ENCODE measurements around the gene DENND2D. TPM values are rescaled to one million over a fixed set of nuclear protein-coding genes. Genes with fewer than 3 reads are reported as not detected.
A peak's percentile ranks its signal among the peaks of the same experiment; 100 is the strongest.

DENND2D gene
- total RNA-seq, 1 donor from 2014 or later = not detected

GRCh38 chr1:111203681-111204200, 3.3 kb upstream of the DENND2D start:
- Mint-ChIP-seq H3K27ac (ENCODE audit: unreplicated experiment) (no peak overlapping the region), H3K36me3 (ENCODE audit: unreplicated experiment) (peaks cover 4% of the 10 kb centered on the region), H3K27me3 (ENCODE audit: unreplicated experiment) (peaks cover 8% of the 10 kb centered on the region), H3K4me3 (ENCODE audit: unreplicated experiment) (no peak overlapping the region), H3K4me1 (ENCODE audit: low read depth, unreplicated experiment) (peaks cover 2% of the 10 kb centered on the region), H3K9me3 (ENCODE audit: unreplicated experiment) (peaks cover 2% of the 10 kb centered on the region)
- TF ChIP-seq, protein P1, sequence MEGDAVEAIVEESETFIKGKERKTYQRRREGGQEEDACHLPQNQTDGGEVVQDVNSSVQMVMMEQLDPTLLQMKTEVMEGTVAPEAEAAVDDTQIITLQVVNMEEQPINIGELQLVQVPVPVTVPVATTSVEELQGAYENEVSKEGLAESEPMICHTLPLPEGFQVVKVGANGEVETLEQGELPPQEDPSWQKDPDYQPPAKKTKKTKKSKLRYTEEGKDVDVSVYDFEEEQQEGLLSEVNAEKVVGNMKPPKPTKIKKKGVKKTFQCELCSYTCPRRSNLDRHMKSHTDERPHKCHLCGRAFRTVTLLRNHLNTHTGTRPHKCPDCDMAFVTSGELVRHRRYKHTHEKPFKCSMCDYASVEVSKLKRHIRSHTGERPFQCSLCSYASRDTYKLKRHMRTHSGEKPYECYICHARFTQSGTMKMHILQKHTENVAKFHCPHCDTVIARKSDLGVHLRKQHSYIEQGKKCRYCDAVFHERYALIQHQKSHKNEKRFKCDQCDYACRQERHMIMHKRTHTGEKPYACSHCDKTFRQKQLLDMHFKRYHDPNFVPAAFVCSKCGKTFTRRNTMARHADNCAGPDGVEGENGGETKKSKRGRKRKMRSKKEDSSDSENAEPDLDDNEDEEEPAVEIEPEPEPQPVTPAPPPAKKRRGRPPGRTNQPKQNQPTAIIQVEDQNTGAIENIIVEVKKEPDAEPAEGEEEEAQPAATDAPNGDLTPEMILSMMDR (IDR thresholded peaks at IDR 0.05; ENCODE audit: partially characterized antibody, unreplicated experiment) = no peak
- DNase-seq = peak; percentile 34

GRCh38 chr1:111202707-111203623, 2.5 kb upstream of the DENND2D start:
- Mint-ChIP-seq H3K4me1 (ENCODE audit: low read depth, unreplicated experiment) (peaks cover 2% of the 10 kb centered on the region), H3K9me3 (ENCODE audit: unreplicated experiment) (peaks cover 3% of the 10 kb centered on the region), H3K4me3 (ENCODE audit: unreplicated experiment) (no peak overlapping the region), H3K27me3 (ENCODE audit: unreplicated experiment) (peaks cover 8% of the 10 kb centered on the region), H3K27ac (ENCODE audit: unreplicated experiment) (no peak overlapping the region), H3K36me3 (ENCODE audit: unreplicated experiment) (peaks cover 4% of the 10 kb centered on the region)
- no peak for DNase-seq
- TF ChIP-seq, protein P1 (IDR thresholded peaks at IDR 0.05; ENCODE audit: partially characterized antibody, unreplicated experiment) = no peak

- Mint-ChIP-seq H3K4me3 (ENCODE audit: unreplicated experiment) (no peak overlapping the region), H3K9me3 (ENCODE audit: unreplicated experiment) (peaks cover 3% of the 10 kb centered on the region), H3K36me3 (ENCODE audit: unreplicated experiment) (peaks cover 4% of the 10 kb centered on the region), H3K4me1 (ENCODE audit: low read depth, unreplicated experiment) (peaks cover 2% of the 10 kb centered on the region), H3K27me3 (ENCODE audit: unreplicated experiment) (peaks cover 10% of the 10 kb centered on the region), H3K27ac (ENCODE audit: unreplicated experiment) (no peak overlapping the region)
- TF ChIP-seq, protein P1 (IDR thresholded peaks at IDR 0.05; ENCODE audit: partially characterized antibody, unreplicated experiment) = no peak
- no peak for DNase-seq
These were observed 1.9 kb upstream of the DENND2D start for GRCh38 chr1:111202366-111202706.

- TF ChIP-seq, protein P1 (IDR thresholded peaks at IDR 0.05; ENCODE audit: partially characterized antibody, unreplicated experiment) = no peak
- no peak for DNase-seq
- Mint-ChIP-seq H3K4me1 (ENCODE audit: low read depth, unreplicated experiment) (peaks cover 2% of the 10 kb centered on the region), H3K4me3 (ENCODE audit: unreplicated experiment) (no peak overlapping the region), H3K27ac (ENCODE audit: unreplicated experiment) (no peak overlapping the region), H3K36me3 (ENCODE audit: unreplicated experiment) (peaks cover 4% of the 10 kb centered on the region), H3K27me3 (ENCODE audit: unreplicated experiment) (peaks cover 12% of the 10 kb centered on the region), H3K9me3 (ENCODE audit: unreplicated experiment) (peaks cover 3% of the 10 kb centered on the region)
These were observed 1.0 kb upstream of the DENND2D start for GRCh38 chr1:111201275-111202090.

All from glutamatergic neuron (in vitro differentiated cells).